ENCODE data around the gene KIRREL1.

The KIRREL1 gene

DNA sequence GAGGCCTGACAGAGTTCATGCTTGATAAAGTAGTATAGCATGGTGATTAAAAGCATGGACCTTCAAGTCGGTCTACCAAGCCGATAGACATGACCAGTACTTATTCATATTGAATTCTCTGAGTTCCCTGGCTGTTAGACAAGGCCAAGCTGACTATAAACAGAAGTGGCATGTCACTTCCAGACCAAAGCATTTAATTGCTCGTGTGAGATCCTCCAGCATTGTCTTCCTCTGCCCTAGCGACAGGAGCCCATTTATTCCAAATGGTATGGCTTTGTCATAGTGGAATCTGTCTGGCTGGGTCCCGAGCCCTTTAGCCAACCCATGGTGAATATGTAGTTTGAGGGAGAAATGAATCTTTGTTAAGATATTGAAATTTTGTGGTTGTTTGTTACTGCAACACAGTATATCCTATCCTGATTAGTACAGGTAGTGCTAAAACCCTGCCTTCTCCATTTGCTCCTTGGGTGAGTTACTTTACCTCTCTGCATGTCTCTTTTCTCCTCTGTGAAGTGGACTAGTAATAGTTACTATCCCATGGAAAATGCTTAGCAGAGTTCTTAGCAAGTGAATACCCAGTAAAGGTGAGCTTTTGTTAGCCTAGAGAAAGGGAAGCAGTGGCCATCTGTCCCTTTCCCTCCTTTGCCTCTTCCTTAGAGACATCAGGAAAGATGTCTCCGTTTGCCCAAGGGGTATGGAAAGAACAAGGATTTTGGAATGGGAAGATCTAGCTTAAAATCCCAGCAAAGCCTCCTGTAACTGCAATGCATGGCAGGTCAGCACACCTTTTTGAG is 109.6 kb downstream of the KIRREL1 start:
- no peak for DNase-seq (ENCODE audit: extremely low read depth, low read depth)
- TF ChIP-seq, protein P1, sequence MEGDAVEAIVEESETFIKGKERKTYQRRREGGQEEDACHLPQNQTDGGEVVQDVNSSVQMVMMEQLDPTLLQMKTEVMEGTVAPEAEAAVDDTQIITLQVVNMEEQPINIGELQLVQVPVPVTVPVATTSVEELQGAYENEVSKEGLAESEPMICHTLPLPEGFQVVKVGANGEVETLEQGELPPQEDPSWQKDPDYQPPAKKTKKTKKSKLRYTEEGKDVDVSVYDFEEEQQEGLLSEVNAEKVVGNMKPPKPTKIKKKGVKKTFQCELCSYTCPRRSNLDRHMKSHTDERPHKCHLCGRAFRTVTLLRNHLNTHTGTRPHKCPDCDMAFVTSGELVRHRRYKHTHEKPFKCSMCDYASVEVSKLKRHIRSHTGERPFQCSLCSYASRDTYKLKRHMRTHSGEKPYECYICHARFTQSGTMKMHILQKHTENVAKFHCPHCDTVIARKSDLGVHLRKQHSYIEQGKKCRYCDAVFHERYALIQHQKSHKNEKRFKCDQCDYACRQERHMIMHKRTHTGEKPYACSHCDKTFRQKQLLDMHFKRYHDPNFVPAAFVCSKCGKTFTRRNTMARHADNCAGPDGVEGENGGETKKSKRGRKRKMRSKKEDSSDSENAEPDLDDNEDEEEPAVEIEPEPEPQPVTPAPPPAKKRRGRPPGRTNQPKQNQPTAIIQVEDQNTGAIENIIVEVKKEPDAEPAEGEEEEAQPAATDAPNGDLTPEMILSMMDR (IDR thresholded peaks at IDR 0.05; ENCODE audit: low read depth, low read length, missing control alignments): no peak
- H3K4me3 ChIP-seq (replicated peaks; ENCODE audit: low read depth, low read length): no peak overlapping the region

DNA sequence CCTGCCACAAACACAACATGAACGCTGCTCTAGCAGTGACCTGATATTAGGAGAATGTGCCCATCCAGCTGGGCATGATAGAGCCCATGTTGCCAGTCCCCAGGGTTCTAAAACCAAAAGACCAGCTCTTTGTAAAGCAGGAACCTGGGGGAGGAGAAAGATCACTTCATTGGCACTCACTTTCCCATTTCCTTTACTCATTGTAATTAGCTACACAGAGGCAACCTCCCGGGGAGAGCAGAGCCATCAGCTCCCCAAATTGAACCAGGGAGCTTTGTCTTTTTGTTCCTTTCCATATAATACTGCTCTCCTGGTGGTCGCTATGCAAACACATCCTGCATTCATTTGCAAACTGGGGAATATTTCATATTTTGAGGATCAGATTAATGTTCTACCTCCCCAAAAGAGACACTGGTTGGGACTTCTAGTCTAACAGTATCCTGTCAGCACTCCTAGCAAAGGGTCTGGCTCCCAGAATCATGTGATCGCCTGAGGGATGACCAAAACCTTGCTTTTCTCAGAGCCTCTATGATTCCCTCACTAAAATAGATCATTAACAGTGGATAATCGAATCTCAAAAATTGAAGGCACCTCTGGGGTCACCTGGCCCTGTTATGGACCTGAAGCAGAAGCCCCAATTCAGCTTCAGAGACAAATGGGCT is 110.5 kb downstream of the KIRREL1 start:
- DNase-seq (ENCODE audit: extremely low read depth, low read depth): no peak
- TF ChIP-seq, protein P1 (IDR thresholded peaks at IDR 0.05; ENCODE audit: low read depth, low read length, missing control alignments): no peak
- H3K4me3 ChIP-seq (replicated peaks; ENCODE audit: low read depth, low read length): no peak overlapping the region

DNA sequence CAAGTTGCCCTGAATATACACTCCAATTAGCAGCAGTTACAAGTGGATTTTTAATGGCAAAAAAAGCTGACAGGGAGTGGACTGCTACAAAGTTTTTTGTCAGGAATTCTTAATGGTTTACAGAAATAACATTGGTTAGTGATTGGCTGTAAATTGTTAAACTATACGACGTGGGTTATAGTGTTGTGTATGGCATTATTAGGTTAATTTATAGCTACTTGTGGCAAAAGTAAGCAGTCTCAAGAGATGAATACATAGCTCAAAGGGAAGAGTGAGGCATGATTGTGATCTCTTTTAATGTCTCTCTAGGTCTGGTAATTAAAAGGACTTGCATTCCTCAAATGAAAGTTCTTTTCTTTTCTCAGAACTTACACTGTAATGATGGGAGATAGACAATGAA is 111.4 kb downstream of the KIRREL1 start:
- no peak for DNase-seq (ENCODE audit: extremely low read depth, low read depth)
- no peak overlapping the region for H3K4me3 ChIP-seq (replicated peaks; ENCODE audit: low read depth, low read length)
- TF ChIP-seq, protein P1 (IDR thresholded peaks at IDR 0.05; ENCODE audit: low read depth, low read length, missing control alignments): no peak

DNA sequence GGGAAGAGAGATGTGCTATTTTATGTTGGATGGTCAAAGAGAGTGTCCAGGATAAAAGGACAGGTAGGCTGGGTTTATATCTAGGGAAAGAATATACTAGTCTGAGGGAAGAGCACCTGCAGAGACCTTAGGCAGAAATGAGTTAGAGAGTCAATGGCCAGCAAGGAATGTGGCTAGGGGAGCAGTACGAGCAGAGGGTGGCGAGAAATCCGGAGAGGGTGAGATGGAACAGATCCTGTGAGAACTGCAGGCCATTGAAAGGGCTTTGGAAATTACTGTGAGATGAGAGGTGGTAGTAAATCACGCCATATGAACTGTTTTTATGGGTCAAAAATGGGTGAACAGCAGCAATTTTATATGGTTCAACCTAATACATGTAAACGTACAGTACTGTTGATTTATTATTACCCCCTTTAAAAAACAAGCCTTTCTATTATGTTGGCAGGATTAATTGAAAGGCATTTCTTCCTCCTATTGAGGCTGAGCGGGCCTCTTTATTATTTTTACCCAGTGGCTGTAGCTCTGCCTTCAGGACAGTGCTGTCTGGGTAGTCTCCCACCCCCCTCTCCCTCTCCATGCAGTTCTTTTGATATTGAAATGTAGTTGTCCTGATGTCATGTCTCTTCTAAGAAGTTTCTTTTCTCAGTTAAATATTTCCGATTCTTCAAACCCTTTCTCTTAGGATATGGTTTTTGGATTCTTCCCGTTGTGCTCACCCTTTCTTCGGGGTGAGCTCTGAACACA is 112.1 kb downstream of the KIRREL1 start:
- DNase-seq (ENCODE audit: extremely low read depth, low read depth): no peak
- TF ChIP-seq, protein P1 (IDR thresholded peaks at IDR 0.05; ENCODE audit: low read depth, low read length, missing control alignments): no peak

DNA sequence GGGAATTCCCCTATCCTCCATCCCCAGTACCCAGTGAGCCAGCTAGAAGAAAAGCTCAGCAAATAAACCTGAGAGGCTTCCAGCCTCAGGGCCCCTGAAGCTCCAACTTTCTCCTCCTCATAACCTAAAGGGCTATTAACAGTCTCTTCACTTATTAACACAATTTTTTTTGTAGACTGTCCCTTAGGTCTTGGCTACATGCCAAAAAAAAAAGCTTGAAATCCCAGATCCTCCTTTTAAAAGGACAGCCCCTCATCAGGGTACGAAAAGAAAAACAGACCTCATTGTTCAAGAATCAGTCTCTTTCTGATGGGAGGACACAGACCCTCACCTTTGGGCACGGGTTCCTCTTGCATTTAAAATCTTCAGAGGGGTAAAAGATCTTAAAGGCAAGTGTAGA is 114.5 kb downstream of the KIRREL1 start:
- TF ChIP-seq, protein P1 (IDR thresholded peaks at IDR 0.05; ENCODE audit: low read depth, low read length, missing control alignments): no peak
- no peak for DNase-seq (ENCODE audit: extremely low read depth, low read depth)
- no peak overlapping the region for H3K4me3 ChIP-seq (replicated peaks; ENCODE audit: low read depth, low read length)

More for the DNA sequence above, 112.1 kb downstream of the KIRREL1 start:
- no peak overlapping the region for H3K4me3 ChIP-seq (replicated peaks; ENCODE audit: low read depth, low read length)

DNA sequence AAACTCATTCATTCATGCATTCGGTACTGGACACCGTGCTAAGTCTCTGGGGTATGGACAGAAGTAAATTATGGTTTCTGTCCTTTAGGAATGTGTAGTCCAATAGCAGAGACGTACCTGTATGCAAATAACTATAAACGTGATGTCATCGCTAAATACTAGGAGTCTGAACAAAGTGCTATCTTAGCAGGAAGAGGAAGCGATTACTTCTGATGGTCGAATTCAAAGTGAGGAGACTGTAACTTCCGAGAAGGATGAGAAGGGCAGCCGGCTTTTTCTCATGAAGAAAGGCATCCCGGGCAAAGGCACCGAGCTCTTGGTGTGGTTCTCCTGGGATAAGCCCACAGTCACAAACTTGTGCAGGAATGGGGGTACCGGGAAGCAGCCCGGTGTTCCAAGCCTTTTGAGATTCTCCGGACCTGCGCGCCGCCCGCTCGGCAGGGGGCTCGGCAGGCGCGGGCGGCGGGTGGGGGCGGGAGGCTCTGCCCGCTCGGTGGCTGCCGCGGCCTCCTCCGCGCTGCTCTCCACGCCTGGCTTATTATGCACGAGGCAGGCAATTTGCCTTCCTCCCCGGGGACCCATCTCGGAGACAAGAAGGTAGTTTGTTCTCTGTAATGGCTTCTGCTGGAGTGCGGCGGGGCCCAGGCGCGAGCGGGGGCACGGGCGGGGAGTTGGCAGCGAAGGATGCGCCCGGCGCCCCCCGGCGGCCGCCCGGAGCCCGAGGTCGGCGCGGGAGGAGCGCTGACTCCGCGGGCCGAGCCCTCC is 119.7 kb downstream of the KIRREL1 start:
- H3K4me3 ChIP-seq (replicated peaks; ENCODE audit: low read depth, low read length): peak overlapping the region; percentile 37
- TF ChIP-seq, protein P1 (IDR thresholded peaks at IDR 0.05; ENCODE audit: low read depth, low read length, missing control alignments): peak; percentile 20
- DNase-seq (ENCODE audit: extremely low read depth, low read depth): no peak
